ENCODE measurements around the gene AKR7A2. TPM values are rescaled to one million over a fixed set of nuclear protein-coding genes. Genes with fewer than 3 reads are reported as not detected.

The AKR7A2 gene
- total and polyA plus RNA-seq, 8 donors = 43.2 to 73.8 (median 63.5) TPM

DNA sequence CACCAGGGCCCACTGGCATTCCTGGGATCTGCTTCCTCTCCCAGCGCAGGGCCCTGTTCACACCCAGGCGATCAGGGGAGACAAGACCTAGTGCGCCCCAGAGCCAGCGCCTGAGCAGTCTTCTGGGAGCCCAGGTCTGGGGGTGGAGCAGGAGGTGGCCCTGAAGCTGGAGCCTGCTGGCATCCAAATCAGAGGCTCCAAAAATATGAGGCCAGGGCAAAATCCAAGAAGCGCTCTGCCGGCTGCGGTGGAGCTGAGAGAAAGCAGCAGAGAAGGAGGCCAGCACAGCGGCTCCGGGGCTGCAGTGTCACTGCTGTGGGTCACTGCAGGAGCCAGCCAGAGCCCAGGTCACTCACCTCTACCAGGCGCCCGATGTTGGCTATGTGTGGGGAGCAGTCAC lies 32.9 kb upstream of the AKR7A2 start:
- H3K27me3 ChIP-seq = no peaks in the 10 kb centered on the region
- no peak overlapping the region for H3K27ac ChIP-seq
- H3K4me1 ChIP-seq = peaks cover 0 to 32% of the 10 kb centered on the region in 2 donors
- DNase-seq (no peak), ATAC-seq (no peak)
- TF ChIP-seq, protein P1, sequence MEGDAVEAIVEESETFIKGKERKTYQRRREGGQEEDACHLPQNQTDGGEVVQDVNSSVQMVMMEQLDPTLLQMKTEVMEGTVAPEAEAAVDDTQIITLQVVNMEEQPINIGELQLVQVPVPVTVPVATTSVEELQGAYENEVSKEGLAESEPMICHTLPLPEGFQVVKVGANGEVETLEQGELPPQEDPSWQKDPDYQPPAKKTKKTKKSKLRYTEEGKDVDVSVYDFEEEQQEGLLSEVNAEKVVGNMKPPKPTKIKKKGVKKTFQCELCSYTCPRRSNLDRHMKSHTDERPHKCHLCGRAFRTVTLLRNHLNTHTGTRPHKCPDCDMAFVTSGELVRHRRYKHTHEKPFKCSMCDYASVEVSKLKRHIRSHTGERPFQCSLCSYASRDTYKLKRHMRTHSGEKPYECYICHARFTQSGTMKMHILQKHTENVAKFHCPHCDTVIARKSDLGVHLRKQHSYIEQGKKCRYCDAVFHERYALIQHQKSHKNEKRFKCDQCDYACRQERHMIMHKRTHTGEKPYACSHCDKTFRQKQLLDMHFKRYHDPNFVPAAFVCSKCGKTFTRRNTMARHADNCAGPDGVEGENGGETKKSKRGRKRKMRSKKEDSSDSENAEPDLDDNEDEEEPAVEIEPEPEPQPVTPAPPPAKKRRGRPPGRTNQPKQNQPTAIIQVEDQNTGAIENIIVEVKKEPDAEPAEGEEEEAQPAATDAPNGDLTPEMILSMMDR (IDR thresholded peaks at IDR 0.05) = no peak
- no peaks in the 10 kb centered on the region for H3K9me3 ChIP-seq
- intact Hi-C loops (cut with DNase I) = loop anchor here in 1 of 2 donors (10.0 kb wide), 1 partner anchor 310 kb away; no protein-coding TSS in a partner anchor
- no peak overlapping the region for H3K4me3 ChIP-seq
- peaks cover 0 to 73% of the 10 kb centered on the region in 2 donors for H3K36me3 ChIP-seq

DNA sequence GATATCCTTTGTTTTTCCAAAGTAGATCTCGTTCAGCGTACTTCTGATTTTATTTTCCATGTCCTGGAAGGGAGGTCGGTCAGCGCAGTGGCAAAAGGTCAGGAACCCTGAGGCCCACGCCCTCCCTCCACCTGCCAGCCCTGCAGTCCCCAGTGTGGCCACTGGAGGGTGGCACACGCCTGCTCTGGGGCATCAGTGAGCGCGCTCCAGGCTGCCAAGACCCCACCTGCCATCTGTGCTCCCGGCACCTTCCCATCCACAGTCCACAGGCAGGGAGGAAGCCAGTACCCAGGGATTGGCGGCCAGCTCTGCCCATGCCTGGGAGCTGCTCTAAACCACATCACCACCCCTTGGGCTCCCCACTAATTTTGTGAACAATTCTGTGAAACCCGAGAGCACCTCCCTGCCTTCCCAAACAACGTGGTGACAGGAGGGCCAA lies 32.4 kb upstream of the AKR7A2 start:
- no peaks in the 10 kb centered on the region for H3K27me3 ChIP-seq
- peak; percentile 74 for ATAC-seq
- TF ChIP-seq, protein P1 (IDR thresholded peaks at IDR 0.05) = peak; percentile 82
- peak in 1 of 4 donors; percentile 51 for DNase-seq
- H3K27ac ChIP-seq = no peak overlapping the region
- no peaks in the 10 kb centered on the region for H3K9me3 ChIP-seq
- H3K4me1 ChIP-seq = peaks cover 0 to 29% of the 10 kb centered on the region in 2 donors
- H3K4me3 ChIP-seq = no peak overlapping the region
- H3K36me3 ChIP-seq = peaks cover 0 to 73% of the 10 kb centered on the region in 2 donors
- intact Hi-C loops (cut with DNase I) = loop anchor here in 1 of 2 donors (10.0 kb wide), 1 partner anchor 310 kb away; no protein-coding TSS in a partner anchor

DNA sequence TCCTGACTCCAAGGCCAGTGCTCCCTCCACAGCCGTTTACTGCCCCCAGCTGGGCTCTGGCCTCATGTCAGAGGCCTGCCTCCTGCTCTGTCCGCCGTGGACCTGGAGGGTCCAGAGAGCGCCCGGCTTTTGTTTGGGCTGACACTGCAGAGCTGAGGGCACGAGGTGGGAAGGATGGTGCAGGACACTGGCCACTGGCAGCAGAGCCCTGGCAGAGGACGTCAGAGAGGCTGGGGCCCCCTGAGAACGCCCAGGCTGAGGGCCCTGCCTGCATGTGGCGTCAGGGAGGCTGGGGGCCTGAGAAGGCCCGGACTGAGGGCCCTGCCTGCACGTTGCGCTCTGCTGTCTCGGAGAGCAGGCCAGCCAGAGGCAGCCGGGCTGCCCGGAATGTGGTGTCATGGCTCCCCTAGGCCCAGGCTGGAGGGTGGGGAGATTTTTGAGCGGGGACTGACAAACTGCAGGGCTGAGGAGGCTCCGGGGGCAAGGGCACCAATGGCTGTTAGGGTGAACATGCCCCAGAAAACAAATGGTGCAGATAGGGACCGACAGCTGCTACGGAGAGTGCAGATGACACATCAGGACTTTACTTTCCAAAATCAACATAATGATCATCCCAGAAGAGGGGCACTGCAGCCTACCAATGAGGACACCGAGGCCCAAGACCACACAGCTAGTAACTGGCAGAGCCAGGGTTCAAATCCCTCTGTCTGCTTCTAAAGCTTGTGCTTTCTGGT lies 31.8 kb upstream of the AKR7A2 start:
- ATAC-seq (no peak), DNase-seq (no peak)
- Histone ChIP-seq H3K4me3 (no peak overlapping the region), H3K27ac (no peak overlapping the region), H3K36me3 (peaks cover 0 to 73% of the 10 kb centered on the region in 2 donors), H3K9me3 (no peaks in the 10 kb centered on the region), H3K27me3 (no peaks in the 10 kb centered on the region), H3K4me1 (peaks cover 0 to 24% of the 10 kb centered on the region in 2 donors)
- TF ChIP-seq, protein P1 (IDR thresholded peaks at IDR 0.05) = no peak
- intact Hi-C loops (cut with DNase I) = loop anchor here in 1 of 2 donors (10.0 kb wide), 1 partner anchor 311 kb away; no protein-coding TSS in a partner anchor

DNA sequence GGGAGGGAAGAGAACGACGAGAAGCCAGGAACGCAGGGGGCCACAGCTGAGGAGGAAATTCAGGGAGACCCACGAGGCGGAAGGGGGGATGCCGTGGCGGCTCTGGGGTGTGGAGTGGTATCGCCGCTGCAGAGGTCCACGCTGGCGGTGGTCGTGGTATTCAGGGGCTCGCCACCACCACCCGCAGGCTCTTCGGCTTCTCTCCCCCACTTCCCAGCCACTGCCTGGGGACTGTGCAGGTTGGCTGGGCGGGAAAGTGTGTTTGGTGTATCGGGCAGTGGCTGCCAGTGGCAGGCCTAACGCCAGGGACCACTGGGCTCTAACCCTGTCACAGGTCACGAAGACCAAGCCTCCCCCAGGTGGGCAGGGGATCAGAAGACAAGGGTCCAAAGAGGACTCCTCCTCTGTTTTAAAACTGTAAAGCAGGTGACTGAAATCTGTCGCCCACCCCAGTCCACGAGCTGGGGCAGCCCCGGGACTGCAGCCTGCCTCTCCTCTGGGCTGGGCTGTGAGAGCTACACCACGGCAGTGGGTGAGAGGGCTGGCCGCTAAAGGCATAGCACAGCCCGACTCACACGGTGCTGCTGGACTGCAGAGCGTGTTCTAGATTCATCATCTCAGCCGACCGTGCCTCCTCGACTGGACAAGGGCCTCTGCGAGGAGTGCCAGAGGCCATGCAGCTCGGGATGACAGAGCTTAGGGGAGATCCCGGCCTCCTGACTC lies 31.1 kb upstream of the AKR7A2 start:
- Histone ChIP-seq H3K4me1 (peaks cover 0 to 18% of the 10 kb centered on the region in 2 donors), H3K27me3 (no peaks in the 10 kb centered on the region), H3K9me3 (no peaks in the 10 kb centered on the region), H3K36me3 (peaks cover 0 to 79% of the 10 kb centered on the region in 2 donors), H3K27ac (no peak overlapping the region), H3K4me3 (no peak overlapping the region)
- no peak for DNase-seq
- TF ChIP-seq, protein P1 (IDR thresholded peaks at IDR 0.05) = no peak
- intact Hi-C loops (cut with DNase I) = loop anchor here in 1 of 2 donors (10.0 kb wide), 1 partner anchor 312 kb away; no protein-coding TSS in a partner anchor
- ATAC-seq = no peak
